HG02759 (cell line): ENCODE results near the gene S100A3.
A peak's percentile ranks its signal among the peaks of the same experiment; 100 is the strongest.

Source experiments
- ATAC-seq: cut with Tn5 transposase; IDR thresholded peaks from one replicate; pipeline ENCODE4 v1.9.1; 2021; ENCODE audit warnings: mild to moderate bottlenecking, moderate library complexity; ENCODE audit not compliant: unreplicated experiment

Gene S100A3

DNA sequence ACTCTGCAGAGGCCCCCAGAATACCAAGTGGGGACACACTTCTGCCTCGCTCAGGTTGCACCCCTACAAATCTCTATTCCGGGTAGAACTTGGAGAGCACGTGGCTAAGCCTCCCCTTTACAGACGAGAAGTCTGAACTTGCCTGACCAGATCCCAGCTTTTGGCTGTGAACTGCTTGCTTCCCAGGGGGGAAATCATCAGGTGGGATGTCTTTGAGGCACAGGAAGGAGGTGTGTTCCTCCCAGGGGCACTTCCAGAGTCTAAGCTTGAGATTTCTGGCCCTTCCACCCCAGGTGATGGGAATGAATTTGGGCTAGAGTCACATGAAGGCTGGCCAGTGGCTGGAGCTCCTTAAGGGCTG is 1.3 kb upstream of the S100A3 start:
- ATAC-seq: no peak

DNA sequence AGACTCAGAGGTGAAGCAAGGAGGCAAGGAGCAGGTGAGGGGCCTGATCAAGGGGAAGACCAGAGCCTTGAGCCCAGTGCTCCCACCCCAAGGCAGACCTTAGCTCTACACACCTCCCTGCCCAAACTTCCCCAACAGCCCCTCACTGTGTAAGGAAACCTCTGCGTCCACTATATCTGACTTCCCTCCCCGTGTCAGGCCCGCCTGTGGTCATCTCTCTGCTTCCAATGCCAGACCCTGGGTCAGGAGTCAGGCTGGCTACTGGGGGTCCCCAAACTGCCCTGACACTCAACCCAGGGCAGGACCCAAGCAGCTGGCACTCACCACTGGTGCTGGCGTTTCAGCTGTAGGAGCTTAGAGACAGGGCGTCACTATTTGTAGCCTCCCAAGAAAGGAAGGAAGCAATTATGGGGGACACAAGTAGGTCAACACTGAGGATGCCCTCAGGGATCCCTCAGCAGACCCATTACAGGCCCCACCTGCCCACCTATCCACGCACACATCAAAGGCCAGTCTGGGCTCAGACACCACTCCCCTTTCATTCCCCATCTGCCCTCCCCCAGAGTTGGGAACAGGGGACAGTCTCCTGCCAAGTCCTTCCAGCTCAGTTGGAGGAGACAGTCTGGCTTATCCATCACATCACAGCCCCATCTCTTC is 811 bp upstream of the S100A3 start:
- no peak for ATAC-seq

DNA sequence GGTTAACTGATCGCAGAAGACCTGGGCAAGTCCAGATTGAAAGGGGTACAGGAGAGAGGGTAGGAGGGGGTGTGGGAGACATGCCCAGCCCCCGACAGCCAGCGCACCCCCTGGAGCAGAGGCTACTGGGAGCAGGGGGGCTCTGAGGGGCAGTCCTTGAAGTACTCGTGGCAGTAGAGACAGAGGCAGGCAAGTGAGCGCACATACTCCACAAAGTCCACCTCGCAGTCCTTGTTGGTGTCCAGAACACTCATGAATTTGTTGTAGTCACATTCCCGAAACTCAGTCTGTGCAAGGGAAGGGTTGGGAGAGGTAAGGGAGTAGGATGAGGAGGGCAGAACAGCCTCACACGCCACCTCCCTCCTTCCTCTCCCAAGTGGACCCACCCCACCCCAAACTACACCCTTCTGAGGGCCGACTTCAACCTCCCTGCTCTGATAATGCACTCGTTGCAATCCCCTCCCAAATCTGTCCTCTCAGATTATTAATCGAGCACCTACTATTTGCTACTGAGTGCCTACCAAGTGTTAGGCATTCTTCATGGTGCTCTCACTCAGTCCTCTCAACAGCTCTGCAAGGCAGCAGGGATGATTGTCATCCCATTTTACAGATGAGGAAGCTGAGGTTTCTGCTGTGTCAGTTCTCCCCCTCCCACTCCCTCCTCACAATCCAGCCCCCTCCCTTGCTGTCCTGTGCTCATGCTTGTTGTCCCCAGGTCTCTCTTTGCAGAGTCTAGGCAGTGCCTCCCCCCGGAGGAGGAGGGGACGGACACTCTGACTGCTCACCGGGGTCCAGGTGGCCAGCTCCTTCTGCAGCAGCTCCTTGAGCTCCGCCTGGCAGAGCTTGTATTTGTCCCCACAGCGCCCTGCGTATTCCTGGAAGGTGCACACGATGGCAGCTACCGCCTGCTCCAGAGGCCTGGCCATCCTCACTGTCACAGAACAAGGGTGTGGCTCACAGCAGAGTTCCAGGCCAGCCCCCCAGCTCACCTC is 1.2 kb downstream of the S100A3 start:
- ATAC-seq: no peak

- ATAC-seq: no peak
These were observed 2.1 kb downstream of the S100A3 start for GRCh38 chr1:153546796-153547559.

- ATAC-seq: no peak
These were observed 2.7 kb downstream of the S100A3 start for GRCh38 chr1:153546371-153546770.

- peak; percentile 75 for ATAC-seq
These were observed 3.7 kb downstream of the S100A3 start, which contains the start of gene S100A4 for GRCh38 chr1:153545067-153546055. S100A4 (minus strand) TSS chr1:153545806; CDS start chr1:153544794, 1,012 bp downstream.

DNA sequence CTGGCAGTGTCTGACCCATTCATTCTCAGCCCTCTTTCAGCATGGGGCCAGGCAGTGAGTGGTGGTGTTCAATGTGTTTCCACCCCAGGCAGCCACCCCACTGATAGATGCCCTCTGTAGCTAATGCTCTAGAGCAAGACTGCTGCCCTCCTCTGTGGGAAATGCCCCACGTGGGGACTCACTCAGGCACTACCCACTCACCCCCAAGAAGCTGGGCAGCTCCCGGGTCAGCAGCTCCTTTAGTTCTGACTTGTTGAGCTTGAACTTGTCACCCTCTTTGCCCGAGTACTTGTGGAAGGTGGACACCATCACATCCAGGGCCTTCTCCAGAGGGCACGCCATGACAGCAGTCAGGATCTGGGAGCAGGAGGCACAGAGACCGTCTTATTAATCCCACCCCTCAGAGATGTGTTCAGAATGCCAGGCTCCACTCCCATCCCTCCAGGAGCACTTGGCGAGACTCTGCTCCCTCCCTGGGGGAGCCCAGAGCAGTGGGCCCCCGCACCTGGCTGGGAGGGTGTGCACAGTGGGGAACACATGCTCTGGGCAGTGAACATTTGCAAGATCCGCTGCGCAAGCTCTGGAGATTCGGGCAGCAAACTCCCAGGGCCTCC is 4.5 kb downstream of the S100A3 start:
- no peak for ATAC-seq

DNA sequence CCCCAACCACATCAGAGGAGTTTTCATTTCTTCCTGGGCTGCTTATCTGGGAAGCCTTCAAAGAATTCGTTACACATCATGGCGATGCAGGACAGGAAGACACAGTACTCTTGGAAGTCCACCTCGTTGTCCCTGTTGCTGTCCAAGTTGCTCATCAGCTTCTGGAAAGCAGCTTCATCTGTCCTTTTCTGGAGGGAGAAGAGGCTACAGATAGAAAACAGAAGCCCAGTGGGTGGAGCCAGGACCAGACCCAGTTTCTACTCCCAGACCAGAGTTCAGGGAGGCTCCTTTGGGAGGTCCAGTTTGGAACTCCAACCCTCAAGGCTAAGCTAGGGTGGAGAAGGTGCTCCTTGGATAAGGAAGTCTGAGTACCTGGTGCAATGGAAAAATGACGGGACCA is 5.3 kb downstream of the S100A3 start:
- no peak for ATAC-seq

DNA sequence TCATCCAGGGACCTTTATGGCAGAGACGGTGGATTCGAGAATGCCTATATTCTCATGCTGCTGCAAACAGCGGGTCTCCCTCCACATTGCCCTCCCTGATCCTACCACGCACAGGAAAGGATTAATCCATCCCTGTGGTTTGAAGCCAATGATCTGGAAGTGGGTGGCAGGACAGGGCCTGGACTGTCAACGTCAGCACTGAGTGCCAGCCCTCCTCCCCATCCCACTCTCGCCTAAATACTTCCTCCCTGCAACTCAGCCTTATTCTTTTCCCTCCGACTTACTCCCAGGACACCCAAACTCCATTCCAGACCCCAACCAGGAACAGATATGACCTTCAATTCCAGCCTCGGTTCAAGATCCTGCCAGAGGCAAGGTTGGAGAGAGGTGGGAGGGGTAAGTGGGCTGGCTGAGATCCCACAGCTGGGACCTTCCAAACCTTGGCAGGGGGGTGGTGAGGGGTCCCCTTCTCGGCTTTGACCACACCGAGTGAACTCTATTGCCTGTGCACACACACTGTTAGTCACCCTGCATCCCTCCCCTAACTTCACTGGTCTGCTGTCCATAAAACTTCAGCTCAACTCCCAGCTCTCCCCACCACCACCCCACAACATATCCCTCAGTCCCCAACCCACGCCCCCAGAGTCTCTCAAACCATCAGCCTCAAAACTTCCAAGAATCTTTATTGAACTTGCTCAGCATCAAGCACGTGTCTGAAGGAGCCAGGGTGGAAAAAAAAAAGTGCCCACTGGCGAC is 5.9 kb downstream of the S100A3 start:
- ATAC-seq: no peak

- ATAC-seq: no peak
These were observed 7.1 kb downstream of the S100A3 start for GRCh38 chr1:153541641-153542590.

DNA sequence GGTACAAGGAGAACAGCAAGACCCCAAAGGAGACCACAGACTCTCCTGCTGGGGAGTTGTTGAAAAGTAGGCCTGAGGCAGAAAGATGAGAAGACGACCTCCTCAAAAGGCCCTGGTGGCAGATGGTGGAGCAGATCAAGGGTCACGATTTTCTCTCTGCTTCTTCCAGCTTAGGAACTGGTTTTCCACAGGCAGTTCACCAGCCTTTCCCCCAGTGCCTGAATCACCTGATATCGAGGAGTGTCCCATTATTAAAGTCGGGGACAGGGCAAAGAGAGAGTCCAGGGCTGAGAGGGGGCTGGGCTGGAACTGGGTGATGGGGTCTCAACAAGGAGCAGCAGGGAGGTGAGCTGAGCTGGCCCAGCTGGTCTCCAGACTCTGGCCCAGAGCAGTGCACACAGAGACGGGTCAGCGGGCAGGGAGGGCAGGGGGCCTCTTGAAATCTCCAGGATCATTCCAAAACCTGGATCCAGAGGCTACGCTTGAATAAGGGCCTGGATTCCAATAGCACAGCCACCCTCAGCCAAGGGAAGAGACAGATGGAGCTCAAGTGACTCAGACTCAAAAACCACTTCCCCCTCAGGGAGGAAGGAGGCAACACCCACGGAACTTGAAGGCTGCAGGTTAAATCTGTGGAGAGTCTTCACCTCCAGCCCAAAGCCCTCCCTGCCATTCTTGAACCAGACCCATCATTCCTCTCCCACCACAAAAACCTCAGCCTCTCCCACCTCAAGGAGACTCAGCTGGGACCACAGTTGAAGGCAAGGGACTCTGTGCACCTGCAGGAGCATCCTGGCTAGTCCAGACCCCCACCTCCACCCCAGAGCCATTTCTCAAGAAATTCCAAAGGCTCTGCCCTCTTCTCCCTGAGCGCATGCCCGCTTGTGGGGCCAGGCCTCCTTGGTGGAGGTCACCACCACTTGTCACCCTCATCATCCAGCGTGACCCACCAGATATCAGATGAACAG is 8.4 kb downstream of the S100A3 start, which contains the start of gene S100A5:
Gene S100A5, minus strand, starts transcription at position 541 of the 968 bp plus-strand sequence. CDS start 743 bp downstream, outside the sequence.
- ATAC-seq: no peak

GRCh38 chr1:153539395-153540093 is 9.5 kb downstream of the S100A3 start:
- no peak for ATAC-seq

DNA sequence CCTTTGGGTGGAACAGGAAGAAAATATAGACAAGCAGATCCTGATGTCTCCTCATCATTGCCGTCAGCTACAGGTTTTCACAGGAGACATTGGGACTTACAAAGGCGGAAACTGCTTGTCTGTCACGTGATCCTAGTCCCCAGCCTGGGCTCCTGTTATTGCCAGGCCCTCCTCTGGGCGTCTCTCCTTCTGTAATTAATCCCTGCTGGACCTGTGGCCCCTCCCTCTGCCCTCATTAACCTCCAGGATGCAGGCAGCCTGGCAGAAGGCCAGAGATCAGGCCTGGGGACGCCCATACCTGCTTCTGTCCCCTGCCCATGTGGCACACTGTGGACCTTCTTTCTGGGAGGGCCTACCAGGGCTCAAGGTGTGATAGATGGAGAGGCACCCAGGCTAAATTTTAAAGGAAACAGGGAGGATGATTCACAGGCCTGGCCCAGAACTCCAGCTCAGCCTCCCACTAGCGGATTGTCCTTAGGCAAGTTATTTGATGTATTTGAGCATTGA is 10.7 kb downstream of the S100A3 start:
- ATAC-seq: no peak

DNA sequence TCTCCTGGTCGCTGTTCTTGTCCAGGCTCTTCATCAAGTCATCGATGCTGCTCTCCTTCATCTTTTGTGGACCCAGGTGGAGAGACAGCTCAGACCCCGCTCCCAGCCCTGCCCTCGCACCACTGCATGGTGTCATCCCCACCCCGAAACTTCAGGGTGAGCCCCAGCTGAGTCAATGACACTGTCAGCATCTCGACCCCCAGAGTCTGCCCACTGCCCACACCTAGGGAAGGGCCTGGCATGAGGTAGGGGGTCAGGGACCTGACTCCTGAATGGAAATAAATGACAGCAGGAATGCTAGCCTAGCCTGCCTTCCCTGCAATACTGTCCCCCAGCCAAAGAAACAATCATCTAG is 11.7 kb downstream of the S100A3 start:
- ATAC-seq: no peak

- ATAC-seq: no peak
These were observed 12.2 kb downstream of the S100A3 start for GRCh38 chr1:153536671-153537375.
